Ishikawa (cell line): ENCODE measurements around the gene PIP5K1C.

Experiments used
- CEBPB ChIP-seq: IDR thresholded peaks from 2 replicates; pipeline ENCODE4 v1.6.1; 2012
- CREB1 ChIP-seq: IDR thresholded peaks from 2 replicates; pipeline ENCODE4 v1.6.1; 2012; ENCODE audit warnings: low read depth
- EGR1 ChIP-seq: IDR thresholded peaks from 2 replicates; pipeline ENCODE4 v1.6.1; 2012
- EP300 ChIP-seq: IDR thresholded peaks from 2 replicates; pipeline ENCODE4 v1.6.1; 2012; ENCODE audit warnings: borderline replicate concordance
- MAX ChIP-seq: IDR thresholded peaks from 2 replicates; pipeline ENCODE4 v1.6.1; 2012
- NFIC ChIP-seq: IDR thresholded peaks from 2 replicates; pipeline ENCODE4 v1.6.1; 2012
- RAD21 ChIP-seq: IDR thresholded peaks from 2 replicates; pipeline ENCODE4 v1.6.1; 2012; ENCODE audit warnings: low read depth
- REST ChIP-seq: IDR thresholded peaks from 2 replicates; pipeline ENCODE4 v1.6.1; 2012; ENCODE audit warnings: low read depth, mild to moderate bottlenecking
- TAF1 ChIP-seq: IDR thresholded peaks from 2 replicates; pipeline ENCODE4 v1.6.1; 2012; ENCODE audit warnings: low read depth, mild to moderate bottlenecking
- TCF12 ChIP-seq: IDR thresholded peaks from 2 replicates; pipeline ENCODE4 v1.6.1; 2012; ENCODE audit warnings: low read depth
- TEAD4 ChIP-seq: IDR thresholded peaks from 2 replicates; pipeline ENCODE4 v1.6.1; 2012
- USF1 ChIP-seq: IDR thresholded peaks from 2 replicates; pipeline ENCODE4 v1.6.1; 2012
- YY1 ChIP-seq: IDR thresholded peaks from 2 replicates; pipeline ENCODE4 v1.6.1; 2012; ENCODE audit warnings: low read depth

- TF ChIP-seq USF1 = no peak
- no peak for TF ChIP-seq EP300
- no peak for TF ChIP-seq TAF1
- no peak for TF ChIP-seq YY1
- TF ChIP-seq EGR1 = no peak
- TF ChIP-seq REST = no peak
- TF ChIP-seq TCF12 = no peak
- TF ChIP-seq TEAD4 = no peak
- no peak for TF ChIP-seq RAD21
- TF ChIP-seq CEBPB = no peak
- no peak for TF ChIP-seq MAX
- TF ChIP-seq NFIC = no peak
- TF ChIP-seq CREB1 = no peak
These were observed 39.6 kb downstream of the PIP5K1C start for GRCh38 chr19:3660493-3661219.
